Measurements from ENCODE around the gene GRIK5. TPM values are rescaled to one million over a fixed set of nuclear protein-coding genes. Genes with fewer than 3 reads are reported as not detected.

GRIK5 gene
- total and polyA plus RNA-seq, 2 experiments from 2014 or later = 0.50 to 0.60 TPM

- WGBS (ENCODE audit: low lambda C conversion rate, missing lambda C conversion rate) = 9% methylated on average over 10 of the region's 10 CpGs
- H3K4me2 ChIP-seq = peak overlapping the region; percentile 84
- no peak overlapping the region for H2AFZ ChIP-seq
- peak overlapping the region; percentile 93 for H3K27ac ChIP-seq
- no peaks in the 10 kb centered on the region for H3K9me2 ChIP-seq (replicated peaks; ENCODE audit: insufficient read depth)
- H3K27me3 ChIP-seq = no peaks in the 10 kb centered on the region
- peaks cover 3% of the 10 kb centered on the region for H3K4me1 ChIP-seq (ENCODE audit: insufficient read depth)
- H3K36me3 ChIP-seq (replicated peaks; ENCODE audit: insufficient read depth, low read depth) = no peaks in the 10 kb centered on the region
- H4K20me1 ChIP-seq (ENCODE audit: insufficient read depth, poor library complexity, severe bottlenecking) = no peaks in the 10 kb centered on the region
- peak overlapping the region; percentile 72 for H3K4me3 ChIP-seq
- no peaks in the 10 kb centered on the region for H3K9me3 ChIP-seq (ENCODE audit: low read depth)
- DNase-seq (ENCODE audit: low spot score) = peak; percentile 93
- TF ChIP-seq EZH2phosphoT487 (IDR thresholded peaks at IDR 0.05; ENCODE audit: low read depth, severe bottlenecking, unreplicated experiment) = no peak
- TF ChIP-seq CTCF (IDR thresholded peaks at IDR 0.05; ENCODE audit: poor library complexity) = peak; percentile 83
- H3K79me2 ChIP-seq = no peaks in the 10 kb centered on the region
Observed at GRCh38 chr19:41957838-41958366, 112.1 kb downstream of the GRIK5 start.

GRCh38 chr19:41957161-41957837 lies 112.7 kb downstream of the GRIK5 start:
- Histone ChIP-seq H3K79me2 (no peaks in the 10 kb centered on the region), H3K36me3 (replicated peaks; ENCODE audit: insufficient read depth, low read depth) (no peaks in the 10 kb centered on the region), H3K4me3 (no peak overlapping the region), H4K20me1 (ENCODE audit: insufficient read depth, poor library complexity, severe bottlenecking) (no peaks in the 10 kb centered on the region), H3K9me3 (ENCODE audit: low read depth) (no peaks in the 10 kb centered on the region), H3K9me2 (replicated peaks; ENCODE audit: insufficient read depth) (no peaks in the 10 kb centered on the region), H3K27ac (peak overlapping the region; percentile 41), H2AFZ (no peak overlapping the region), H3K27me3 (no peaks in the 10 kb centered on the region), H3K4me1 (ENCODE audit: insufficient read depth) (peaks cover 3% of the 10 kb centered on the region), H3K4me2 (peak overlapping the region; percentile 50)
- WGBS (ENCODE audit: low lambda C conversion rate, missing lambda C conversion rate) = 91% methylated on average over 11 of the region's 11 CpGs
- TF ChIP-seq EZH2phosphoT487 (IDR thresholded peaks at IDR 0.05; ENCODE audit: low read depth, severe bottlenecking, unreplicated experiment) = no peak
- TF ChIP-seq CTCF (IDR thresholded peaks at IDR 0.05; ENCODE audit: poor library complexity) = no peak
- no peak for TF ChIP-seq EZH2 (IDR thresholded peaks at IDR 0.05; ENCODE audit: borderline replicate concordance)
- no peak for DNase-seq (ENCODE audit: low spot score)

DNA sequence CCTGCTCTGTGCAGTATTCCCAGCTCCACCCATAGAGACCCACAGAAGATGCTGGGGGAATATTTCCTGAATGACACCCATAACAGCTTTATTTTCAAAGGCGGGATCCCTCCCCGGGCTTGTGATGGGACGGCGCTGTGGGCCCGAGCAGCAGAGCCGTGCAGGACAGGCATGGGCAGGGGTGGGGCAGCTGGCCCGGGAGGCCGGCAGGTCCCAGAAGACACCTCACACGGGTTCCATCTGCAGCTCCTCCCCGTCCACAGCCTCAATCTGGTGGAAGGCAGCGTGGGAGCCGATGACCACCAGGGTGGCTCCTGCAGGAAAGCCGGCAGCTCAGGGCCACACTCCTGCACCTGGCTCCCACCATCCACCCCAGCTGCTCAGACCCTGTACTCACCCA lies 113.4 kb downstream of the GRIK5 start:
- Histone ChIP-seq H3K27ac (no peak overlapping the region), H3K79me2 (no peaks in the 10 kb centered on the region), H4K20me1 (ENCODE audit: insufficient read depth, poor library complexity, severe bottlenecking) (no peaks in the 10 kb centered on the region), H3K27me3 (no peaks in the 10 kb centered on the region), H3K9me3 (ENCODE audit: low read depth) (no peaks in the 10 kb centered on the region), H3K4me2 (no peak overlapping the region), H3K4me1 (ENCODE audit: insufficient read depth) (peaks cover 3% of the 10 kb centered on the region), H3K36me3 (replicated peaks; ENCODE audit: insufficient read depth, low read depth) (no peaks in the 10 kb centered on the region), H2AFZ (no peak overlapping the region), H3K4me3 (no peak overlapping the region), H3K9me2 (replicated peaks; ENCODE audit: insufficient read depth) (no peaks in the 10 kb centered on the region)
- TF ChIP-seq EZH2phosphoT487 (IDR thresholded peaks at IDR 0.05; ENCODE audit: low read depth, severe bottlenecking, unreplicated experiment) (no peak), EZH2 (IDR thresholded peaks at IDR 0.05; ENCODE audit: borderline replicate concordance) (no peak), CTCF (IDR thresholded peaks at IDR 0.05; ENCODE audit: poor library complexity) (no peak)
- no peak for DNase-seq (ENCODE audit: low spot score)
- WGBS (ENCODE audit: low lambda C conversion rate, missing lambda C conversion rate) = 96% methylated on average over 13 of the region's 13 CpGs
